GM18867 (cell line): Measurements from ENCODE around the gene ZNF684.
"Not testable (repeated sequence)": the region's sequence is repeated elsewhere in the genome, so short reads cannot be mapped to it uniquely, and the experiment has no call there.

Source experiments
- ATAC-seq: cut with Tn5 transposase; IDR thresholded peaks from one replicate; pipeline ENCODE4 v1.9.1; 2021; ENCODE audit warnings: mild to moderate bottlenecking, moderate library complexity; ENCODE audit not compliant: unreplicated experiment

ZNF684 gene

DNA sequence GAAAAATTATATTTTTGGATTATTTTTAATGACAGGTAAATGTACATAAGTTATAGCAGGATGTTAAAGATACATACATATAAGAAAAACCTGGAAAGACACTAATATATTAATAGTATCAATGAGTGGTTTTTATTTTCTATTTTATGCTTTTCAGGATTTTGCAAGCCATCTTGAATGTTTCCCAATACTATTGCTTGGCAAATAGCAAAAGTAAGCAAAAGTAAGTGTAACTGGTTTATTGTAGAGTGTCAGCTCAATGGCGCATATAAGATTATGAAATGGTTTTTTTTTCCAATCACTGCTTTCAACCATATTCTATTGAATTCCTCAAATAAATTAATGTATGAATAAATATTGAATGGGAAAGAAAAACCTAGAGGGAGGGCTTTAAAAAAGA is 36.4 kb downstream of the ZNF684 start:
- ATAC-seq = no peak

- not testable (repeated sequence) for ATAC-seq
Measured at GRCh38 chr1:40574805-40575204, 43.4 kb downstream of the ZNF684 start.

- ATAC-seq = no peak
Measured at GRCh38 chr1:40575336-40575735, 43.9 kb downstream of the ZNF684 start.

DNA sequence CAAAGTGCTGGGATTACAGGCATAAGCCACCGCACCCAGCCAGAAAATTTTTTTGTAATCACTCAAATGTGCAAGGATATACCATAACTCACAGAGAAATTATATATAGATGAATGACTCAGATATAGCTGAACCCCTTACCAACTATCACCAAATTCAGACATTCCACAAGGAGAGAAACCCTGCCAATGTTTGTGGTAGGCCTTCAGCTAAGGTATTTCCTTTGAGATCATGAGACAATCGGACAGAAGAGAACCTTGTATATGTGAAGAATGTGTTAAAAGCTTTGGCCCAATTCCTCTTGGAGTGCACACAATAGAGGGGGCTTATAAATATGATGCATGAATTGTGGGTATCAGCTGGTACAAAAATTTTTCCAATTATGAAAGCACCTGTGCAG is 50.7 kb downstream of the ZNF684 start:
- ATAC-seq = no peak

- ATAC-seq = no peak
Measured at GRCh38 chr1:40583980-40584379, 52.5 kb downstream of the ZNF684 start.

GRCh38 chr1:40588586-40588985 is 57.1 kb downstream of the ZNF684 start:
- ATAC-seq = no peak

GRCh38 chr1:40592107-40592803 is 60.8 kb downstream of the ZNF684 start:
- ATAC-seq = no peak

DNA sequence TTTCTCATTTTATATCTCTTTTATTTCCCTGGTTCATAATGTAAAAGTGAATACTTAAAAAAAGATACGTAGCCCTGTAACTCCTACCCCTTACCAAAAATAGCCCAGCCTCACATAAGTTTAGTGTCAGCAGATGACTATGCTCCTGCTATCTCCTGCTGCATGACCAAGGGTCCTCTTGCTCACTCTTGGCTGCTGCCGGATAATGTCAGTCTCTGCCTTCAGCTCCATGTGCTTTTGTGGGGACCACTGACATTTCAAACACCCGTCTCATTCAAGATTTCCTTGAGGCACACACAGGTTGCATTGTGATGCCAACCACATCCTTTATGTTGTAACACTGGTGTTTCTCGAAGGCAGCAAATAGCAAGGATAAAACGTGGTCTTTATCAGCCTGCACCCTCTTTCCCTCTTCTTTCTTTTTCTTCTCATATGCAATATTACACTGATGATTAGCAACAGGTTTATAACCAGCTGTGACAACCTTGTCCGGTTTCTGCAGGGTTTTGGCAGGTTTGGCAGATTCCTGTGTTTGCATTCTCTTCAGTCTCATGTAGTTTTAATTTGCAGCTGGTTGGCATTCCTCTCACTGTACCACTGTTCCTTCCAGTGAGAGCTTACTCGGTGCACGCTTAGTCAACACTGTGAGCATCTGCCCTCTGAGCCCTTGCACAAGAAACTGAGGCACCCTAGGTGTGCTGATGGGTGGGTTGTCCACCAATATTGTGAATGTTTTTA is 62.2 kb downstream of the ZNF684 start:
- no peak for ATAC-seq

- no peak for ATAC-seq
Measured at GRCh38 chr1:40594187-40594531, 62.7 kb downstream of the ZNF684 start.

DNA sequence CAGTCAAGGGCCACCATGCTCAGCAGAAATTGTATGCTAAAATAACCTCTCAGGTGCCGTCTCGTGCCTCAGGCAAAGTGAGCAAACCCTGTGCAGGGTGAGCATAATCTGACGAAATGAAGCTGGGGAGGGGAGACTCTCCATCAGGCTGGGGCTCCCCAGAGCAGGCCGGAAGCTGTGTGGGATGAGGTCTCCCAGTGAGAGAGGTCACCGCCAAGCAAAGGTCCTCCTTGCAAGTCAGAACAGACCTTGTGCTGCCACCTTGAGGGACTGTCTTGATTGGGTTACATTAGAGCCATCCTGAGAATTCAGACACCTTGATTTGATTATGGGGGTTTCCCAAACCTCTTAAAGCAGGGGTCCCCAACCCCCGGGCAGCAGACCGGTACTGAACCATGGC is 64.2 kb downstream of the ZNF684 start:
- no peak for ATAC-seq
